ACHN (cell line): ENCODE results near the gene SAE1.
A peak's percentile ranks its signal among the peaks of the same experiment; 100 is the strongest.
"Not testable (repeated sequence)": the region's sequence is repeated elsewhere in the genome, so short reads cannot be mapped to it uniquely, and the experiment has no call there.

Experiments used
- DNase-seq: peaks from one replicate; pipeline ENCODE4 v3.0.0-alpha.2; 2015
- in situ Hi-C: cut with HindIII; loops from 2 replicates; pipeline ENCODE4 v1.10.0; 2017; ENCODE audit warnings: low sequenced_read_pairs, low pct_ligation_motif_present, low pct_unique_long_range_greater_than_20kb

The SAE1 gene

GRCh38 chr19:47122359-47123335, 8.0 kb upstream of the SAE1 start:
- in situ Hi-C loops, result no loop called here

GRCh38 chr19:47123406-47123805, 7.2 kb upstream of the SAE1 start:
- in situ Hi-C loops, result no loop called here
- no peak for DNase-seq

More at GRCh38 chr19:47122359-47123335, 8.0 kb upstream of the SAE1 start:
- DNase-seq, result peak; percentile 72

GRCh38 chr19:47124937-47125668, 5.5 kb upstream of the SAE1 start:
- in situ Hi-C loops, result no loop called here
- DNase-seq, result peak; percentile 78

DNA sequence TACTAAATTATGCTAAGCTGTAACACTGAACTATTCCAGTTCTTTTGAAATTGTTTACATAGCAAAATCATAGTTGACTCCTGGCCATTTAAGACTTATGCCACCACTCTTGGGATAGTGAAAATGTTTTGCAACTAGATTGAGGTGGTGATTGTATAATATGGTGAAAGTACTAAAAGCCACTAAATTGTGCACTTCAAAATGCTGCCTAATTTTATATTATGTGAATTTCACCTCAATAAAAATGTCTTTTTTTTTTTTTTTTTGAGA, 5.0 kb upstream of the SAE1 start:
- in situ Hi-C loops, result no loop called here
- no peak for DNase-seq

- no peak for DNase-seq
- in situ Hi-C loops, result no loop called here
Observed at GRCh38 chr19:47129579-47129978, 1.1 kb upstream of the SAE1 start.

DNA sequence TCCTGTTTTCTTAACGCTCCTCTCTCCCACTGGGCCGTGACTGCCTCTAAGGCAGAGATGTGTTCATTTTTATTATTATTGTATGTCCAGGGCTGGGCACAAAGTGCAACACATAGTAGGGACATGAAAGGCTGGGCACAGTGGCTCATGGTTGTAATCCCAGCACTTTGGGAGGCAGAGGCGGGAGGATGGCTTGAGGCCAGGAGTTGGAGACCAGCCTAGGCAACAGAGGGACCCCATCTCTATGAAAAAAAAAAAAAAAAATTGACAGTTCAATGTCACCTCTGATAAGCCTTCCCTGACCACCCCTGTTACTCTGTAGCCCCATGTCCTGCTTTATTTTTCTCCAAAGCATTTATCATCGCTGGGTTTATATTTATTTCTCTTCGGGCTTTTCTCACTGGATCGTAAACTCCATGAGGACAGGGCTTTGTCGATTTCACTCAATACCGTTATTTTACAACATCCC, 481 bp upstream of the SAE1 start:
- in situ Hi-C loops, result no loop called here
- no peak for DNase-seq

- in situ Hi-C loops, result no loop called here
- no peak for DNase-seq
Observed at GRCh38 chr19:47132194-47132852, 1.7 kb downstream of the SAE1 start.

DNA sequence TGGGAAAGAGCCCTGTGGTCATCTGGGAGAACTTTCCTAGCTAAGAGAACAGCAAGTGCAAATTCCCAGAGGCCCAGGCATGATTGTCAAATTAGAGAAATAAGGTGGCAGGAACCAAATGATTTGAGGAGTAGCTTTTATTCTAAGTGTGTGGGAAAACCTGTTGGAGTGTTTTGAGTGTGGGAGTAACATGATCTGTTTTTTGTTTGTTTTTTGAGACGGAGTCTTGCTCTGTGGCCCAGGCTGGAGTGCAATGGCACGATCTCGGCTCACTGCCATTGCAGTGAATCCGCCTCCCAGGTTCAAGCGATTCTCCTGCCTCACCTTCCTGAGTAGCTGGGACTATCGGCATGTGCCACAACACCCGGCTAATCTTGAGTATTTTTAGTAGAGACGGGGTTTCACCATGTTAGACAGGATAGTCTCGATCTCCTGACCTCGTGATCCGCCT, 2.4 kb downstream of the SAE1 start:
- in situ Hi-C loops, result no loop called here
- no peak for DNase-seq

- in situ Hi-C loops, result no loop called here
- DNase-seq, result no peak
Observed at GRCh38 chr19:47134545-47134944, 3.9 kb downstream of the SAE1 start.

DNA sequence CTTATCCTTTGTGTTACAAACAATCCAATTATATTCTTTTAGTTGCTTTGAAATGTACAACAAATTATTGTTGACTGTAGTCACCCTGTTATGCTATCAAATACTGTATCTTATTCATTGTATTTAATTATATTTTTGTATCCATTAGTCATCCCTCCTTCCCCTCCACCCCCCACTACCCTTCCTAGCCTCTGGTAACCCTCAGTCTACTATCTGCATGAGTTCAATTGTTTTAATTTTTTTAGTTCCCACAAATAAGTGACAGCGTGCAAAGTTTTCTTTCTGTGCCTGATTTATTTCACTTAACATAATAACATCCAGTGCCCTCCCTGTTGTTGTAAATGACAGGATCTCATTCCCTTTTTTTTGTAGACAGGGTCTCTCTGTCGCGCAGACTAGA, 4.5 kb downstream of the SAE1 start:
- in situ Hi-C loops, result no loop called here
- DNase-seq, result no peak

DNA sequence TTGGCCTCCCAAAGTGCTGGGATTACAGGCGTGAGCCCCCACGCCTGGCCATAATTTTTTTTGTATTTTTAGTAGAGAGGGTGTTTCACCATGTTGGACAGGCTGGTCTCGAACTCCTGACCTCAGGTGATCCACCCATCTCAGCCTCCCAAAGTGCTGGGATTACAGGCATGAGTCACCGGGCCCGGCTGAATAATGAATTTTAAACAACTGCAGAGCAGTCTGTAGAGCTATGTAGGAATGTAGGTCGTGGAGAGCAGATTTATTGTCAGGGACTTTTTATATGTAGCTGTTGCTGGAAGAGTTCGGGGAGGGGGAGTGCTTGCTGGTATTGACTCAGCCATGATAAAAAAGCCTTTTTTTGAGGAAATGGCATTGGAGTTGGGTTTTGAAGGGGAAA, 10.6 kb downstream of the SAE1 start:
- in situ Hi-C loops, result not testable (repeated sequence)
- DNase-seq, result peak; percentile 3

GRCh38 chr19:47141695-47142094, 11.1 kb downstream of the SAE1 start:
- in situ Hi-C loops, result no loop called here
- DNase-seq, result no peak

DNA sequence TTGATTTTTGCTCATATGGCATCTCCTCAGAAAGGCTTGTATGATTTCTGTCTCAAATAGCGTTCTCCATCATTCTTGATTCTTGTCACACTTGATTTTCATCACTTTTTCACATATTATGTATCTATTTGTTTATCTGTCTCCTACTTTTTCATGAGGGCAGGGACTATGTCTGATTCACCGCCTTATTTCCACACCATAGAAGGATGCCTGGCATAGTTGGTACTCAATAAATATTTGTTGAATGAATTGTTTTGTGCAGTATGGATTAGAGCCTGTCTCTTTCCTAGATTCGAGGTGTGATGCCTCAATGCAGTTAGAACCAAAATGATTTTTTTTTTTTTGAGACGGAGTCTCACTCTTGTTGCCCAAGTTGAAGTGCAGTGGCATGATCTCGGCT, 12.1 kb downstream of the SAE1 start:
- DNase-seq, result no peak
- in situ Hi-C loops, result no loop called here

DNA sequence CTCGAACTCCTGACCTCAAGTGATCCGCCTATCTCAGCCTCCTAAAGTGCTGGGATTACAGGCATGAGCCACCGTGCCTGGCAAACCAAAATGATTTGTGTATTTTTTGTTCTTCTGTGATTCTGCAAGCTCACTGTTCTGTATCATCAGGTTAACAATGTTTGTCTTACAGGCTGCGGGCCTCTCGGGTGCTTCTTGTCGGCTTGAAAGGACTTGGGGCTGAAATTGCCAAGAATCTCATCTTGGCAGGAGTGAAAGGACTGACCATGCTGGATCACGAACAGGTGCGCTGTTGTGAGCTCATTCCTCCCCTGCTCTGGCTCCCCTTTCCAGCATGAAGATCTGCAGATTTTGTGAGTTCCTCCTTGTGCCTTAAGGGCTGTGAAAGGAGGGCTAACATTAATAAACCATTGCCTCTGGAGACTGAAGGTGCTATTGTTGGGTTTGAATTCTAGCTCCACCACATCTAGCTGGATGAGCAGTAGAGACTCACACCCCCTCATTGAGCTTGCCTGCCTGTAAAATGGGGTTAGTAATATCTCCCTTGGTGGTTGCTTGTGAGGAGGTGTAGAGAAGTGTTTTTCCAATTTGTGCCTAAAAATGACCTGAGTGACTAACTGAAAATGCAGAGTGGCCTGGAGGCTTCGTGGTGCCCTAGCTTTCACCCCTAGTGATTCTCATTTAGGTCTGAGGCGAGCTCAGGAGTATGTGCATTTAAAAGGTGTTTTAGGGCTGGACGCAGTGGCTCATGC, 12.9 kb downstream of the SAE1 start:
- DNase-seq, result no peak
- in situ Hi-C loops, result no loop called here

DNA sequence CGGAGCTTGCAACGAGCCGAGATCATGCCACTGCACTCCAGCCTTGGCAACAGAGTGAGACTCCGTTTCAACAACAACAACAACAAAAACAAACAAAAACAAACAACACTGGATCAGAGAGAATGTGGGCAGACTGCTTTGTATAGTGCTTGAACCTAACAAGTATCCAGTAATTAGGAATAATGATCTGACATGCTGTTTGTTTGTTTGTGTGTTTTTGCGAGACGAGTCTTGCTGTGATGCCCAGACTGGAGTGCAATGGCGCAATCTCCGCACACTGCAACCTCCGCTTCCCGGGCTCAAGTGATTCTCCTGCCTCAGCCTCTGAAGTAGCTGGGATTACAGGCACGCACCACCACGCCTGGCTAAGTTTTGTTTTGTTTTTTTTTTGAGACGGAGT, 14.0 kb downstream of the SAE1 start:
- DNase-seq, result no peak
- in situ Hi-C loops, result no loop called here

DNA sequence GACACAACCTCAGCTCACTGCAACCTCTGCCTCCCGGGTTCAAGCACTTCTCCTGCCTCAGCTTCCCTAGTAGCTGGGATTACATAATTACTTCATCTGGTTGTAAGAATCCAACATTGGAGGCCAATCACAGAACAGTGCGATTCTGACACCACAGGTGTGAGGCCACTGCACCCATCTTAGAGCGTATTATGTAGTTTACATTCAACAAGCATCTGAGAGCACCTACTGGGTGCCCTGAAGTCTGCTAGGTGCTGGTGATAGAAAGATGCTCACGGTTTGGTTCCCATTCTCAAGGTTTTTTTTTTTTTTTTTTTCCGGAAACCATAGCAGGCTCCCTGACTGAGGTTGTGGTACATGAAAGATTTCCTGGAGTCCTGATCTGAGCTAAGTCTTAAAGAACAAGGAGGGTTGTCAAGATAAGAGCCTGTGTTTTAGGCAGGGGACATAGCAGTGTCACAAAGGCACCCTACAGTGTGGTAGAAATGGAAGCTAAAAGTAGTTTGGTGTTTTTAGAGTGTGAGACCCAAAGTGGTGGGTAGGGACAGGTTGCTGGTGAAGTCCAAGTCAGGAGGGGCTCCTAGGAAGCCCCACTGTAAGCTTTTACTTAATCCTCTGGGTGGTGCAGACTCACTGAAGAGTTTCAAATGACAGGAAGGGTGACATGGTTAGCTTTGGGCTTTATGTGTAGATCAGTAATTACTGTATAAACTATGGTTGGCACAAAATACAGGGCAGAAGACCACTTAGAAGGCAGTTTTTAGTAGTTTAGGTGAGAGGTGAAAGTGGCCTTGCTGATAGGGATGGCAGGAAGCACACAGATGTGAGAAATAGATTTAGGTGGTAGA, 15.2 kb downstream of the SAE1 start:
- in situ Hi-C loops, result no loop called here
- DNase-seq, result no peak

DNA sequence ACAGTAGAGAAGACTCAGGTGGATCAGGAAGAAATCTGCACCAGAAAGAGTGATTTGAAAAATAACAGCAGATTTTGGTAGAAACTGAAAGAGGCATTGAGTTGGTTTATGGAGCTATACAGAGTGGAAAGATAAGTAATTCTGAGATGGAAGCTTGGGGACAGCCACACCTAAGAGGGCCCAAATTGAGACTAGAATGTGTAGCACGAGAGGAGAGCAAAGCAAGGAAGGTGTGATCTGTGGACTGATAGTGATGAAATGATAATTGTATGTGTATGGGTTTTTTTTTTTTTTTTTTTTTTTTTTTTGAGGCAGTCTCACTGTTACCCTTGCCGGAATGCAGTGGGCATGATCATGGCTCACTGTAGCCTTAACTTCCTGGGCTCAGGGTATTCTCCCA, 16.3 kb downstream of the SAE1 start:
- in situ Hi-C loops, result no loop called here
- DNase-seq, result no peak

GRCh38 chr19:47151627-47152026, 21.0 kb downstream of the SAE1 start:
- in situ Hi-C loops, result no loop called here
- no peak for DNase-seq
